Endothelial cell of umbilical vein (primary cell): ENCODE measurements around the gene SOX13. TPM values are rescaled to one million over a fixed set of nuclear protein-coding genes. Genes with fewer than 3 reads are reported as not detected.
A peak's percentile ranks its signal among the peaks of the same experiment; 100 is the strongest.

Source experiments
- BruUV-seq: library from RNA; stranded (reverse); fragments of 400-500 nt; replicated peaks from 2 replicates; lab custom pipeline; 2021; lab: Mats Ljungman, UMichigan
- CTCF ChIA-PET: fragments of 300-600, 350-600 bp; sonication (Branson Sonifier 250); formaldehyde crosslinking; loops from one replicate; lab custom pipeline; 2021; ENCODE audit warnings: antibody characterized with exemption, inconsistent platforms; lab: Charles Lee
- POLR2A ChIA-PET: fragments of 300-600, 350-600 bp; sonication (Branson Sonifier 250); formaldehyde crosslinking; loops from one replicate; lab custom pipeline; 2021; ENCODE audit warnings: antibody characterized with exemption, inconsistent platforms; lab: Charles Lee
- DNase-seq: peaks from one replicate; pipeline ENCODE4 v3.0.0-alpha.2; 2011; ENCODE audit warnings: low read depth, low spot score
- FAIRE-seq: peaks from 2 replicates; lab custom pipeline; 2011; peaks lifted over from hg19 to GRCh38; lab: Jason Lieb, UNC
- H2AFZ ChIP-seq: 2 replicates; pipeline ENCODE4 v1.6.0; 2012; ENCODE audit warnings: low read depth, low read length, control low read depth, inconsistent platforms
- H3K27ac ChIP-seq: 2 replicates; pipeline ENCODE4 v1.5.1; 2011; ENCODE audit warnings: low read depth, mild to moderate bottlenecking, control low read depth, low read length, moderate library complexity; ENCODE audit not compliant: insufficient read depth
- H3K27me3 ChIP-seq, 2 experiments: 2 replicates each; pipeline versions ENCODE4 v1.6.0 to v1.6.1; 2011; ENCODE audit warnings: low read length in 2 of 2, mixed read lengths in 1 of 2; ENCODE audit not compliant: control insufficient read depth in 2 of 2, insufficient read depth in 2 of 2
- H3K36me3 ChIP-seq, 2 experiments: 2 replicates in 1 of 2; 3 replicates in 1 of 2; pipeline ENCODE4 v1.5.1; 2011; ENCODE audit warnings: low read length in 2 of 2, mild to moderate bottlenecking in 1 of 2, moderate library complexity in 1 of 2; ENCODE audit not compliant: control insufficient read depth in 2 of 2, insufficient read depth in 2 of 2; ENCODE audit errors: extremely low read depth in 1 of 2
- H3K4me1 ChIP-seq: 3 replicates; pipeline ENCODE4 v1.5.1; 2011; ENCODE audit warnings: mild to moderate bottlenecking, low read length; ENCODE audit not compliant: control insufficient read depth, insufficient read depth; ENCODE audit errors: extremely low read depth
- H3K4me2 ChIP-seq: 2 replicates; pipeline ENCODE4 v1.6.1; 2011; ENCODE audit warnings: low read length, control low read depth, mixed read lengths; ENCODE audit not compliant: insufficient read depth
- H3K4me3 ChIP-seq, 3 experiments: fragments of 200-600 bp in 1 of 3; sonication (generic), shearing (Covaris generic) in 1 of 3; replicated peaks in 1 of 3; 2 replicates each; pipeline ENCODE4 v1.5.1; 2011 to 2016; ENCODE audit warnings: control low read depth in 3 of 3, low read length in 3 of 3, mild to moderate bottlenecking in 2 of 3, inconsistent platforms in 1 of 3, low read depth in 1 of 3, moderate library complexity in 1 of 3; ENCODE audit not compliant: insufficient read depth in 1 of 3
- H3K79me2 ChIP-seq: 2 replicates; pipeline ENCODE4 v1.6.0; 2012; ENCODE audit warnings: low read length, inconsistent platforms; ENCODE audit not compliant: control insufficient read depth, insufficient read depth
- H3K9ac ChIP-seq: replicated peaks from 2 replicates; pipeline ENCODE3; 2011; ENCODE audit warnings: low read length, control low read depth; ENCODE audit not compliant: insufficient read depth; ENCODE audit errors: extremely low read depth
- H3K9me1 ChIP-seq: replicated peaks from 3 replicates; pipeline ENCODE4 v1.6.0; 2011; ENCODE audit warnings: mild to moderate bottlenecking, low read length; ENCODE audit not compliant: control insufficient read depth, insufficient read depth; ENCODE audit errors: extremely low read depth
- H3K9me3 ChIP-seq: replicated peaks from 2 replicates; pipeline ENCODE4 v1.5.1; 2012; ENCODE audit warnings: low read length, inconsistent platforms; ENCODE audit not compliant: control insufficient read depth, insufficient read depth
- H4K20me1 ChIP-seq: replicated peaks from 2 replicates; pipeline ENCODE3; 2011; ENCODE audit warnings: mild to moderate bottlenecking, low read length; ENCODE audit not compliant: control insufficient read depth, insufficient read depth; ENCODE audit errors: extremely low read depth
- EZH2 ChIP-seq: IDR thresholded peaks from 2 replicates; pipeline ENCODE4 v1.6.1; 2012; ENCODE audit warnings: borderline replicate concordance, low read depth, mild to moderate bottlenecking, moderate library complexity, low read length, inconsistent platforms; ENCODE audit not compliant: severe bottlenecking
- FOS ChIP-seq: IDR thresholded peaks from 2 replicates; pipeline ENCODE4 v1.6.1; 2011; ENCODE audit warnings: mild to moderate bottlenecking, low read length, moderate library complexity, borderline replicate concordance; ENCODE audit not compliant: insufficient read depth
- GATA2 ChIP-seq: IDR thresholded peaks from 2 replicates; pipeline ENCODE4 v1.7.0; 2011; ENCODE audit warnings: low read depth, mild to moderate bottlenecking, moderate library complexity, mixed read lengths, low read length; ENCODE audit not compliant: insufficient read length, insufficient read depth
- JUN ChIP-seq: IDR thresholded peaks from 2 replicates; pipeline ENCODE4 v1.6.1; 2011; ENCODE audit warnings: borderline replicate concordance, low read depth; ENCODE audit not compliant: insufficient read length, insufficient read depth
- MYC ChIP-seq: IDR thresholded peaks from one replicate; pipeline ENCODE4 v1.6.1; 2011; ENCODE audit warnings: mild to moderate bottlenecking, low read depth, low read length
- POLR2A ChIP-seq: IDR thresholded peaks from 2 replicates; pipeline ENCODE4 v1.6.1; 2012; ENCODE audit warnings: low read depth, mild to moderate bottlenecking, control low read depth, low read length
- POLR2AphosphoS5 ChIP-seq: IDR thresholded peaks from 2 replicates; pipeline ENCODE4 v1.6.1; 2012; ENCODE audit warnings: low read depth, mild to moderate bottlenecking, control low read depth, low read length, moderate library complexity; ENCODE audit not compliant: insufficient read depth
- dilution Hi-C: fragments of 300-500 bp; cut with MboI; formaldehyde crosslinking; loops from one replicate; pipeline ENCODE4 v1.15.0; 2019; ENCODE audit warnings: low sequenced_read_pairs; ENCODE audit not compliant: extremely low pct_ligation_motif_present
- intact Hi-C: fragments of 100-400 bp; cut with micrococcal nuclease; formaldehyde crosslinking; loops from one replicate; pipeline ENCODE4 v1.10.0; 2022
- polyA plus RNA-seq, 4 experiments: library from polyadenylated mRNA; depleted of rRNA in 3 of 4; stranded (reverse) in 3 of 4; unstranded in 1 of 4; fragments of >200 nt; gene quantifications; 2 replicates each; pipeline versions ENCODE4 v1.2.1 to v1.2.3, GENCODE V29; 2011 to 2012; ENCODE audit warnings: missing spikeins in 1 of 4
- total RNA-seq: library from RNA; stranded (reverse); gene quantifications from 2 replicates; pipeline ENCODE4 v1.2.3, GENCODE V29; 2021
- TF ChIP-seq, protein P1 (sequence below): IDR thresholded peaks from 2 replicates; pipeline ENCODE4 v1.6.1; 2011; ENCODE audit not compliant: insufficient read depth, insufficient read length
- TF ChIP-seq, protein P2 (sequence below), 2 donors: IDR thresholded peaks; 1 replicate in 1 of 2; 2 replicates in 1 of 2; pipeline ENCODE4 v1.5.1; 2011; ENCODE audit warnings: low read length in 2 of 2, mild to moderate bottlenecking in 2 of 2, moderate library complexity in 2 of 2, control low read depth in 1 of 2, inconsistent platforms in 1 of 2, low read depth in 1 of 2; ENCODE audit not compliant: insufficient read depth in 1 of 2; ENCODE audit errors: extremely low read depth in 1 of 2

SOX13 gene
- total and polyA plus RNA-seq, 2 donors (not counting 3 experiments of a cell fraction or from before 2014, with no cell fraction given), result 40.8 to 57.7 TPM

DNA sequence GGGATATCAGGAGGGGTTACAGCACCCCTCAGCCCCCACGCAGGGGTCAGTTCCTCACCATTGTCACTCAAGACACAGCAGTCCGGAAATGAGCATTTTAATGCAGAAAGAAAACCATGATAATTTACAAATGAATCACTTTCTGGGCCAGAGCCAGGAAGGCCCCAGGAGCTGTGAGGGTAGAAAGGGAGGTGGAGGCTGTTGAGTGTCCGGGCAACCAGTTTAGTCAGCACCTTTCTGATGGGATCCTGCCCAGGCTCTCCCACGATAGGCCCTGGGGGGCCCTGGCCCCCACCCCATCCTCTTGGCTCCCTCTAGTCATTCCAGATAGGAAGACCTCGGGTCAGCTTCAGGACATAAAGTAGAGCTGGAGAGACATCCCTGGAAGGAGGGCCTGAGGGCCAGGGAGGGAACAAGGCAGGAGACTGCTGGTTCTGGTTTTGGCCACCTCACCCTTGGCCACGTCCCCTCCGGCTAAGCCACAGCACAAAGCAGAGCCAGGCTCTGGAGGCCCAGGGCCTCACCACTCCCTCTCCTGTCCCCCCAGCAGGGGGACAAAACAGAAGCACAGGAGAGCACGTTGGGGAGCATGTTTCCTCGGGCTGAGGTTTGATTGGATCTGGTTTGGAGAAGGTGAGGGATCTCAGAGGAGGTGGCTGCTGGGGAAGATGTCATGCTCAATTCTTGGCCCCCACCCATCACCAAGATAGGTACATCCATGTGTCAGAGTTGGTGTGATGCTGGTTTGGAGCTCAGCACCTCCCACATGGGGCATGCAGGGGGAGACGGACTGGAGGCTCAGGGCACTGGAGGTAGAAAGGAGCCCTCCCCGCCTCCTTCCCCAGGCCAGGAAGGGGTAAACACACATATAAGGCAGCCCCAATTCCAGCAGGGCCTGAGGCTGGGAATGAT is 58.3 kb downstream of the SOX13 start:
- dilution Hi-C loops, result loop anchor here (25.0 kb wide), 1 partner anchor 269 kb away; the partner anchor contains the start of gene SNRPE

More for the DNA sequence above, 58.3 kb downstream of the SOX13 start:
- FAIRE-seq (peak; percentile 92), DNase-seq (peak; percentile 87)
- peaks cover 26% of the 10 kb centered on the region for H3K4me1 ChIP-seq
- BruUV-seq, result no TSS peak
- intact Hi-C loops, result loop anchor here (2.0 kb wide), 1 partner anchor 20 kb away; no protein-coding TSS in a partner anchor
- no peaks in the 10 kb centered on the region for H3K9me3 ChIP-seq
- no peak for TF ChIP-seq MYC
- peak; percentile 50 for TF ChIP-seq GATA2
- TF ChIP-seq, protein P1, sequence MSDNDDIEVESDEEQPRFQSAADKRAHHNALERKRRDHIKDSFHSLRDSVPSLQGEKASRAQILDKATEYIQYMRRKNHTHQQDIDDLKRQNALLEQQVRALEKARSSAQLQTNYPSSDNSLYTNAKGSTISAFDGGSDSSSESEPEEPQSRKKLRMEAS, result no peak
- TF ChIP-seq, protein P2, sequence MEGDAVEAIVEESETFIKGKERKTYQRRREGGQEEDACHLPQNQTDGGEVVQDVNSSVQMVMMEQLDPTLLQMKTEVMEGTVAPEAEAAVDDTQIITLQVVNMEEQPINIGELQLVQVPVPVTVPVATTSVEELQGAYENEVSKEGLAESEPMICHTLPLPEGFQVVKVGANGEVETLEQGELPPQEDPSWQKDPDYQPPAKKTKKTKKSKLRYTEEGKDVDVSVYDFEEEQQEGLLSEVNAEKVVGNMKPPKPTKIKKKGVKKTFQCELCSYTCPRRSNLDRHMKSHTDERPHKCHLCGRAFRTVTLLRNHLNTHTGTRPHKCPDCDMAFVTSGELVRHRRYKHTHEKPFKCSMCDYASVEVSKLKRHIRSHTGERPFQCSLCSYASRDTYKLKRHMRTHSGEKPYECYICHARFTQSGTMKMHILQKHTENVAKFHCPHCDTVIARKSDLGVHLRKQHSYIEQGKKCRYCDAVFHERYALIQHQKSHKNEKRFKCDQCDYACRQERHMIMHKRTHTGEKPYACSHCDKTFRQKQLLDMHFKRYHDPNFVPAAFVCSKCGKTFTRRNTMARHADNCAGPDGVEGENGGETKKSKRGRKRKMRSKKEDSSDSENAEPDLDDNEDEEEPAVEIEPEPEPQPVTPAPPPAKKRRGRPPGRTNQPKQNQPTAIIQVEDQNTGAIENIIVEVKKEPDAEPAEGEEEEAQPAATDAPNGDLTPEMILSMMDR (IDR thresholded peaks at IDR 0.05; ENCODE audit: extremely low read depth in 1 of 2, insufficient read depth in 1 of 2, low read depth in 1 of 2, low read length in 2 of 2), result peak in 1 of 2 donors; percentile 8
- TF ChIP-seq FOS, result peak; percentile 68
- no peak for TF ChIP-seq EZH2
- peak; percentile 20 for TF ChIP-seq POLR2A
- peak; percentile 46 for TF ChIP-seq JUN
- peak; percentile 49 for TF ChIP-seq POLR2AphosphoS5
- H2AFZ ChIP-seq, result no peak overlapping the region
- H3K4me3 ChIP-seq, result no peak overlapping the region
- H3K27me3 ChIP-seq, result no peaks in the 10 kb centered on the region
- ChIA-PET POLR2A (interaction anchor here (0.6 to 1.6 kb wide), 2 partner anchors 260 to 1333 kb away, joined by 3 to 4 read pairs; no protein-coding TSS in a partner anchor), CTCF (interaction anchor here (1.0 to 19.0 kb wide), 8 partner anchors 8 to 267 kb away, joined by 3 to 903 read pairs (median 6); partner anchors contain the start of genes ETNK2, SNRPE and SOX13)
- H3K4me2 ChIP-seq, result no peak overlapping the region
- peaks cover 0 to 8% of the 10 kb centered on the region in 2 experiments for H3K36me3 ChIP-seq
- no peaks in the 10 kb centered on the region for H4K20me1 ChIP-seq
- H3K9me1 ChIP-seq, result no peaks in the 10 kb centered on the region
- H3K9ac ChIP-seq, result no peak overlapping the region
- H3K27ac ChIP-seq, result peak overlapping the region; percentile 50
- H3K79me2 ChIP-seq, result no peaks in the 10 kb centered on the region
